ENCODE results near the gene FILIP1.

Gene FILIP1

DNA sequence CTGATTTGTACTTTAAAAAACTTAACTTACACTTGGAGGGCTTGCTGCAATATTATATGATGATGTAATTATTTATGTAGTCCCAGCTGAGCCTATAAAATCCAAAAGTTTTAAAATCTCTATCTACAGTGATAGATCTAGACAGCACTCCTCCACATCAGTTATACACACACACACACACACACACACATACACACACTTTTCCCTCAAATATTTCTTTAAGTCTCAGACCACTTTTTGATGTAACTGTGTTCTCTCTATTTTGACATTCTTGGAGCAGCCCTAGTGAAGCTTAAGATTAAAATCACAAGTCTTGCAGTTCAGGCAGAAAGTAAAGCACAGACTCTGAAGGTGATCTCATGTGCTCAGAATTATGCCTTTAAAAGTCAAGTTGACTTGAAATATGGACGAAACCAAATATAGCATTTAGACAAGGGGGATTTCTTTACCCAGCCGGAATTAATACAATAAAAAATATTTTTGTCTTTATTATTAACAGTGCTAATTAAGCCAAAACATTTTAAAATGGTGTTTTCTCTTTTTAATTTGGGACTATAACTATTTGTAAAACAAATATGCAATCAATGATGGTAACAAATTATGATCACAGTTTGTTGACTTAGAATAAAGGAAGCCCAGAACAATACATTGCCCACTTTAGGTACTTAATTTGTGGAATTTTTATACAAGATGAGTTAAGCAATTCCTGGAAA is 145.5 kb downstream of the FILIP1 start:
- in situ Hi-C loops (cut with HindIII; ENCODE audit: low sequenced_read_pairs): no loop called here

- in situ Hi-C loops (cut with HindIII; ENCODE audit: low sequenced_read_pairs): no loop called here
Observed at GRCh38 chr6:75345413-75345812, 148.2 kb downstream of the FILIP1 start.

DNA sequence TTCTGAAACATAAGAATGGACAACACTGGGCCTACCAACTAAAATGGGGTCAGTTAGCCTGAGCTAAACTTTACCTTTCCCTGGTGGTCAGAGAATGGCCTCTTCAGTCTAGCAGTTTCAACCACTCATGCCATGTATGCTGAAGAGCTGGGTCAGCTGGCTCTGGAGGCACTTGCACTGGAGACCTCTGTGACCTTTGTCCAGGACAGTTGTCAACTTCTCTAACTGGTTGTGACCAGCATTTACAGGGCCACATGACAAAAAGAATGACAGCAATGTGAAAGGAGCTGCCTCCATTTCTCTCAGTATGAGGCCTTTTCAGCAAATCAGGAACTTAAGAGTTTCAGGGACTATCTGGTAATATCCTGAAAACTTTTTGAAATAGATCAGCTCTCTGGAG is 149.1 kb downstream of the FILIP1 start:
- in situ Hi-C loops (cut with HindIII; ENCODE audit: low sequenced_read_pairs): no loop called here

GRCh38 chr6:75344021-75344420 is 149.6 kb downstream of the FILIP1 start:
- in situ Hi-C loops (cut with HindIII; ENCODE audit: low sequenced_read_pairs): no loop called here

GRCh38 chr6:75337835-75338580 is 155.6 kb downstream of the FILIP1 start:
- in situ Hi-C loops (cut with HindIII; ENCODE audit: low sequenced_read_pairs): no loop called here

GRCh38 chr6:75334266-75335040 is 159.1 kb downstream of the FILIP1 start:
- in situ Hi-C loops (cut with HindIII; ENCODE audit: low sequenced_read_pairs): no loop called here

DNA sequence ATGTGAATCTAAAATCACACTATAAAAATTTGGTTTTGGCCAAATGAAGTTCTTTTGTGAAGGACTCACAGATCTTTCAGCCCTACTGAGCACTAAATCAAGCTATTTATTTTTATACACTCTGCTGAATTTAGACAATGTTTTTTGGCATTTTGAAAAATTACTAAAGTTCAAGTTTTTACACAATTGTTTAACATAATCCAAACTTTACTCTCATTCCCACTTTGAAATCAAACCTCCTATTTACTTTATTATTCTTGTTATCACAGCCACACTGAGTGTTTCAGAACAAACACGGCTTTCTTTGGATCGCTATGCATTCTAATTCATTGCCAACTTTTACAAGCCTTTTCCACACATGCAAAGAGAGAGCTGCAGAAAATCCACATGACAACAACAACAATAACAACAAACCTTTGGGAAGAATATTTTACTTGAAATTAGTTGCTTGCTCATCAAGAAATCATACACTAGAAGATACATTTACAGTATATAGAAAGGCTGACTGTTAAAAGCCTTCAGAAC is 159.9 kb downstream of the FILIP1 start:
- in situ Hi-C loops (cut with HindIII; ENCODE audit: low sequenced_read_pairs): no loop called here

DNA sequence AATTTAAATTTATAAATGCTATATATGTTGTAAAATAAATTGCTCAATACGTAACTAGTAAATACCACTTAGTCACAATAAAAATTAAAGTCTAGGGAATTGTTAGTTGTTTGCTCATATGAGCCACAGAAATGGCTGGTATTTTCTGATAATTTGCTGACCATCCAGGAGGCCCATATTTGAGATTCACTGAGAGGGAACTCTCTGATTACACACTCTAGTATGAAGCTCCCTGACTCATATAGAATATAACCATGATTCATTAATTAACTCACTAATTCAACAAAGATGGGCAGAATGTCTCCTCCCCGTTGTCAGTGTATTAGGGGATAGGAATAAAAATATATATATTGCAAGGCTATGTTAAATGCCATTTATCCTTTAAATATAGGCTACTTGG is 162.4 kb downstream of the FILIP1 start:
- in situ Hi-C loops (cut with HindIII; ENCODE audit: low sequenced_read_pairs): no loop called here

DNA sequence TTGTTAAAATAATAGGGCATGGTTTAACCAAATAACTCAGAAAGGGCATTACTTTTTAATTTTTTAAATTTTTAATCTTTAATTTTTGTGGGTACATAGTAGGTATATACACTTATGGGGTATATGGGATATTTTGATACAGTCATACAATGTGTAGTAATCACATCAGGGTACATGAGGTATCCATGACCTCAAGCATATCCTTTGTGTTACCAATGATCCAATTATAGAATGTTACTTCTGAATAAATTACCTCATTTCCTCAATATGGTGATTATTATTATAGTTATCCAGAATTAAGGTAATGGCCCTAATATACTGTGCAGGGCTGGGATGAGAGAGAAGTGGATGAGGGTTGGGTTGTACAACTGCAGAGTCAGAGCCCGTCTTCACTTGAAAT is 163.9 kb downstream of the FILIP1 start:
- in situ Hi-C loops (cut with HindIII; ENCODE audit: low sequenced_read_pairs): loop anchor here (10.0 kb wide), 1 partner anchor 175 kb away; no protein-coding TSS in a partner anchor

DNA sequence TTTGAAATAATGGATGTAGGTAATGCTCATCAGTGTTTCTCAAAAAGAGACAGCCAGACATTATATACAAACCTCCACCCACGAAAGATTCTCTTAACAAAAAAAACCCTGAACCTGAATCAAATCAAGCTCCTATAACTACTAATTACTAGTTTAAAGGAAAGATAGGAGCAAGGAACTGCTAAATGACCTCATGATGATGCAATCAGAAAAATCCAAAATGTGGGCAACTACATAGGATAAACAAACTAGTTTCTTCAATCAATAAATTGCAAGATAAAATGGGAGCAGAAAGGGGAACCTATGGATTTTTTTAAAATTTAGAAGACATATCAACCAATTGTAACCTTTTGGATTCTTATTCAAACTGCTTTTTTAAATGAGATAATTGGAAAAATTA is 165.8 kb downstream of the FILIP1 start:
- in situ Hi-C loops (cut with HindIII; ENCODE audit: low sequenced_read_pairs): loop anchor here (10.0 kb wide), 1 partner anchor 177 kb away; no protein-coding TSS in a partner anchor

DNA sequence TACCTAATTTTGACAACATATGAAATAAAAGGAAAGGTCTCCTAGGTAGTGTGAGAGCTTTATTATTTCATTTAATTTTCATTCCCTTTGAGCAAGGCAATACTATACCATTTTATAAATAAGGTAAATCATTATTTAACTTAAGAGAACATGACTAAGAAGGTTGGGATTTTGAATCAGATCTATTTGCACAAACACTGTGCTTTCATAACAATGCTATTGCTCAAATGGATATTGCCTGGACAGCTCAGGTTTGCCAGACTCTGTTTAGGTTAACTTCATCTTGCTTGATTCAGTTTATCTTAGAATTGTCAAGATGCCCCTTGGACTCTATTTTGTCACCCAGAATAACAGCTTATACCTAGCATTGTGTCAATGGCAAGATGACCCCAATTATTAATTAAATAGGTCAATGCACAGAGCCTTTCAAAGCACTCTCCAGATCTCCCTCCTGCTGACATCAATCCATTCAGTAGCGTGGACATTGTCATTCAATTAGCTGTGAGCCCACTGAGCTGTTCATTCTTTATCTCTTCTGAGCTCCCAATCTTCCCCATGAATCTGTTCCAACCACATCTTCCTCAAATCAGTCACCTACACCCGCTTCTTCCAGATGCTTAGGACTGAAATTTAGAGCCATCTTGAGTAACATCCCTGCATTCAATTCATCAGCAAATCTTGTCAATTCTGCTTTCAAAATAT is 166.9 kb downstream of the FILIP1 start:
- in situ Hi-C loops (cut with HindIII; ENCODE audit: low sequenced_read_pairs): loop anchor here (10.0 kb wide), 1 partner anchor 178 kb away; no protein-coding TSS in a partner anchor

DNA sequence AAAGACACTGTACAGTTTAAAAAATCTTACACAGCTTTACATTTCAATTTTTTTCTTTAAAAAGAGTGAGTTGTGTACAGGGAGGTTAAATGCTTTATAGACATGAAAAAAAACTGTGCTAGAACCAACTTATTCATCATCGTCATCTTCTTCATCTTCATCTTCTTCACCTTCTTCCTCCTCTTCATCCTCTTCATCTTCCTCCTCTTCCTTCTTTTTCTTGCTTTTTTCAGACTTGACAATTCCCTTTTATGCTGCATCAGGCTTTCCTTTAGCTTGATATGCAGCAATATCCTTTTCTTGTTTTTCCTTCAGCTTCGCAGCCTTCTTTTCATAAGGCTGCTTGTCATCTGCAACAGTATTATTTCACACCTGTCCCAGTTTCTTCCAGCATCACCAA is 174.7 kb downstream of the FILIP1 start:
- in situ Hi-C loops (cut with HindIII; ENCODE audit: low sequenced_read_pairs): no loop called here

DNA sequence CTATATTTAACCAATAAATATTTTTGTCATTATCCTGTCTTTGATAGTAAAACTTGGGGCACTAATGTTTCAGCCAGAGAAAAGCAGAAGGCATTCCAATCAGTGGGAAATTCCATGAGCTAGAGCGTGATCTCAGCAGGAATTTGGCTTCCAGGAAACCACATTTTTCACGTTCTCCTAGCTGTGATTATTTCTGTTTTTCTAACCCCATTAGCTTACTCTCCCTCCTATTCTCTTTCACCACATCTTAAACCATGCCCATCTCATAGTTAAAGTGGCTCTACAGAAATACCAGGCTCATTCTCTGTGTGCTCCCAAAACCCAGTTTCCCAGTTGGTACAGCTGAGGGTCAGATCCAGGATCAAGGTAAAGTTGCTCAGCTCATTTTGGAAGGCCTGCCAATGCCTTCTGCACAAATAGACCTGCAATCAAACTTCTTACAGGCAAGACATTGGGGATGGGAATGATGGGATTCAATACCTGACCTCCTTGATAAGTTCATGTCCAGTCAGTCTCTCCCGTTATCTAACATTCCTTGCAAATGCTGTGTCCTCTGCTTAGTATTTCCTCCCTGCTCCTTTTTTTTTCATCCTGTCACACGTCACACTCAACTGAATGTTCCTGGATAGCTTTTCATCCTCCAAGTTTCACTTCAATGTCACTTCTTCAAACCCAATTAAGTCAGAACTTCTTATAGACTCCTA is 175.9 kb downstream of the FILIP1 start:
- in situ Hi-C loops (cut with HindIII; ENCODE audit: low sequenced_read_pairs): no loop called here

DNA sequence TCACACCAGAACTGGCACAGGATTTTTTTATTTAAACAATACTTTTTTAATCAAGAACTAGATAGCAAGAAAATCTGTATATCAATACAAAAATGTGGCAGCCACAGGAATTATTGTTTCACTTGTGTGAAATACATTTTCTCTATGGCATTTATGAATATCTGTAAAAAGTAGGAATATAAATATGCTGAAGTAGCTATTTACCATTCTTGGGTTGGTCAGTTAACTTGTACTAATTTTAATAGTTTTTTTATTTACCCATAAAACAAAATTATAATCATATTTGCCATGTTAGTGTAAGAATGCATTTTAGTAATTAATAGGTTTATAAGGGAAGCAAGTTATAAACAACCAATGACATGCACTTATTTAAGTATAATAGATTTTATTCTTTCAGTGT is 177.6 kb downstream of the FILIP1 start:
- in situ Hi-C loops (cut with HindIII; ENCODE audit: low sequenced_read_pairs): no loop called here

DNA sequence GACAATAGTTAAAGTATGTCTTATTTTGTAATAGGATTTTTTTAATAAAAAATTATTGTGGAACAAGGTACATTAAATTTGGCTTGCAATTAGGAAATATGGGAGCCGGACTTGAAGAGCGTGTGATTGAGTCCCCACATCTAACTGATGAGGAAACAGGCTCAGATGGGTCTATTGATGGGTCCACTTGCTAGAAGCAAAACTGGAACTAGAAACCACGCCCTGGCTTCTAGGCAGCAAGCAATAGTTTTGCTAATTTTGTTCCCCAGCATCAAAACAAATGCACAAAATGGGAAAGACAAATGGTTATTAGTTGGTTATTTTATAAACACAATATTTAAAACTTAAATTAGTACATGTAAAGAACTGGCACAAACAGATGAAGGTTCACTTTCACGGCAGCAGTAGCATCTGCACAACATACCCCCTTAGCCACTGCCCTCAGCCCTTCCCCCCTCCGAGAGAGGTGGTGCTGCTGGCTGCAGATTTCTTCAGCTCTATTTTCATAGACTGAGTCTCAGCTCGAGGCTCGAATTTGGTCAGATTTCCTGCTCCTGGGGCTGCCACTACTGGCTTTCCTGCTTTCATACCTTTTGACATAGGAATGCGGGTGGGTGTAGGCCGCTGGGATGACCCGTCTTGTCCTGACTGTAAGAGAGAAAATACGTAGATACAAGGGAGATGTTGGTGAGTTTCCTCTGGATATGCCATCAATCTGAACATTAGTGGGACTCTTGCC is 185.2 kb downstream of the FILIP1 start:
- in situ Hi-C loops (cut with HindIII; ENCODE audit: low sequenced_read_pairs): no loop called here

DNA sequence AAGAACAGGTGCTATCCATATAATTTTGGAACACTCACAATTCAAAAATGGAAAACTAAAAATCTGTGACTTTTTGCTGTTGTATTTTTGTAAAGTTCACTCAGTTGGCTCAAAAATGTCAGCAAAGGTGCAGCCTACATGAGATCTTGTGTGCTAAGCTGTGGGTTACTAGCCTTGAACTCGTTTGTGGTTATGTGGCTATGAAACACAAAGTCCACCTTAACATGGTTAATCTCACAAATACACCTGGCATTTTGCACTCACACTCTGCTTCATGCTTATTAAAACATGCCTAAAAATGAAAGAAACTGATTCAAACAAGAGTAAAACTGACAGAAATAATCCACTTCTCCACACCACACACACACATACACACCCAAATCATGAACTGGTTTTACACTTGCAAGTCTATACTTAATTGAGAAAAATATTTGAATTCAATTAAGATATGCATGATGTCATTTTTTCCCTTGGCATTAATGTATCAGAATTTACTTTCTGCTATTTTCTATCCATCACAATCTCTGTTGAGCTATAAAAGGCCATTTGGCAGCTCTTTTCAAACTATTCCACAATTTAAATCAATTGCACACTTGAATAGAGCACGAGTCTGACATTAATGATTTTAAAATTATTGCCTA is 186.1 kb downstream of the FILIP1 start:
- in situ Hi-C loops (cut with HindIII; ENCODE audit: low sequenced_read_pairs): no loop called here

DNA sequence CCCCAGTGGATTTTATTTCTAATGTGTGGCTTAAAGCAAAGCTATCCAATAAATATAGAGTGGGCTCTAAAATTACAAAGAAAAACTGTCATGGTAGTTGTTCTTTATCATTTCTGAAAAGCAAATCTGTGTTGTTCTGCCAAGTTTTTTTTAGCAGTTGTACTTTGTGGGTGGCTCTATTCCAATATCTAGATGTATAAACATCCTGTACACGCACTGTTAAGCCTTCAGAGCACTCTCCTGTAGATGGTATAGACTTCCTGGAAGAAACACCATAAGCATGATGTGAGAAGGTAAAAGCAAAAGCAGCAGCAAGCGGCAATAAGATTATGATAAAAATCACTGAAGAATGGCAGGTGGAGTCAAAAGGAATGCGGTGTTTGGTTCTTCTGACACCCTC is 187.5 kb downstream of the FILIP1 start:
- in situ Hi-C loops (cut with HindIII; ENCODE audit: low sequenced_read_pairs): no loop called here

- in situ Hi-C loops (cut with HindIII; ENCODE audit: low sequenced_read_pairs): no loop called here
Observed at GRCh38 chr6:75305573-75305972, 188.0 kb downstream of the FILIP1 start.

GRCh38 chr6:75302280-75302679 is 191.3 kb downstream of the FILIP1 start:
- in situ Hi-C loops (cut with HindIII; ENCODE audit: low sequenced_read_pairs): no loop called here
